ENCODE results near the gene DENND5A. TPM values are rescaled to one million over a fixed set of nuclear protein-coding genes. Genes with fewer than 3 reads are reported as not detected.

Gene DENND5A
- total RNA-seq, 2 donors from 2014 or later, result 18.9 to 68.5 TPM

DNA sequence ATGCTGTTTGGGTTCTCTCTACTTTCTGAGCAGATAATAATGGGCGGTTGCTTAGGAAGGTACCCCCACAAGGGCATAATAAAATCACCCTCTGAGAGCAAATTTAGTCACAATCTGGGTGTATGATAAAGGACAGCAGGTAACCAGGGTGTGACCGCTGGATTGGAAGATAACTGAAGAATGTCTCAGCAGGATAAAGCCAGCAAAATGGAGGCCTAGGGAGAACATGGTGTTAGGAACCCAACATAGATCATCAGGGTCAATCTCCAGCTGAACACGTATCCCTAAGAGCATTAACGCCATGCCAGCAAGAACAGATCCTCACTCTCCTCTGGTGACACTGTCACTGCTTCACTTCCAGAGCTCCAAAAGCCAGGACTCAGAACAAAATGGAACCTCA lies 109.2 kb downstream of the DENND5A start:
- ATAC-seq (replicated peaks), result no peak
- peaks cover 53% of the 10 kb centered on the region for H3K36me3 Mint-ChIP-seq (ENCODE audit: low read depth)

DNA sequence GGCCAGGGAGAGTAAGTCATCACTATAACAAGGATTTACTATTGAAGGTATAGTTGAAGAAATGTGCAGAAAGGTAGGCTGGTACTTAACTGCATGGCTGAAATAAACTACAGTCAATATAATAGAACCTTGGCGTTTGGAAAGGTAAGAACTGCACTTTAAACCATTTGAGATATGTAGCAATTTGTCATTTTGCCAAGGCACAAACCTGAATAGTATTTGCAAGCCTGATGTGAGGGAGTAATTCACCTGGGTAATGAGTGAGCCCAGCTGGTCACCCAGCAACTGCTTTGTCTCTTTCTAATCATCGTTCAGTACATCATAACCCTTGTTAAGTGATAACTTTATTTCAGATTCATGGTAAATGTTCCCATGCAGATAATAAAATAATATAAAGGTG lies 111.5 kb downstream of the DENND5A start:
- Mint-ChIP-seq H3K27ac (no peak overlapping the region), H3K4me3 (no peak overlapping the region), H3K36me3 (ENCODE audit: low read depth) (peaks cover 55% of the 10 kb centered on the region), H3K9me3 (no peaks in the 10 kb centered on the region), H3K27me3 (no peaks in the 10 kb centered on the region), H3K4me1 (peaks cover under 1% of the 10 kb centered on the region)
- no peak for ATAC-seq (replicated peaks)

More for the DNA sequence above, 109.2 kb downstream of the DENND5A start:
- H3K27me3 Mint-ChIP-seq, result no peaks in the 10 kb centered on the region
- no peak overlapping the region for H3K27ac Mint-ChIP-seq
- H3K4me3 Mint-ChIP-seq, result no peak overlapping the region
- H3K9me3 Mint-ChIP-seq, result no peaks in the 10 kb centered on the region
- peaks cover 14% of the 10 kb centered on the region for H3K4me1 Mint-ChIP-seq

DNA sequence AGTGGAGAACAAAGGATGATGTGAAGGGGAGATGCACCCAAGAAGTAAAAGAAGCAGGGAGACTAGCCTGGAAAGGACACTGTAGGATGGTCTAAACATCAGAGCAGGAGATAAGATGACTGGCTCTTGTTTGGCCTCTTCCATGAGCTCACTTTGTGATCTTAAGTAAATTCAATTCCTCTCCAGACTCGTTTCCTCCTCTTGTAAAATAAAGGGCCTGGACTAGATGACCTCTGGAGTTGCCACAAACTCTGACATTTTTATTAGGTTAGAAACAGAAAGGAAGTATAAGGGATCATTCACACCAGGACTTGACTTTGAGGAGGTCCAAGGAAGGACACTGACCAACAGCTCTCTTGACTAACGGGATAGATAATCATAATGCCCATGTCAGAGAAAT lies 113.5 kb downstream of the DENND5A start:
- Mint-ChIP-seq H3K9me3 (no peaks in the 10 kb centered on the region), H3K4me3 (no peak overlapping the region), H3K36me3 (ENCODE audit: low read depth) (peaks cover 71% of the 10 kb centered on the region), H3K27ac (no peak overlapping the region), H3K4me1 (no peaks in the 10 kb centered on the region), H3K27me3 (no peaks in the 10 kb centered on the region)
- ATAC-seq (replicated peaks), result no peak

DNA sequence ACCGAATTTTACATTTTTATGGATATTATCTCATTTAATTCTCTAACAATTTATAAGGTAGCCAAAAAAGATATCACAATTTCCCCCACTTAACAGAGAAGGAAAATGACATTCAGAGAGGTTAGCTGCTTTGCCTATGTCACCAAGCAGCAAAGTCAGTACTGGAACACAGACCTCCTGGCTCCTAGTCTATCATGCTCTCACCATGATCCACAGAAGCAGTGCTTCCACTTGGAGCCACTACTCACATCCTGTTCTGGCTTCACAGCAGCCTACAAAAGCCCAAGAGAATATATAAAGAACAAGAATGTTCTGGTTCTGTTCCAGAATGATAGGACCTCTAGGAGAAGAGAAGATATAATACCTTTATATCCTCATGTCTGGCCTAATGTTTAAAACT lies 114.2 kb downstream of the DENND5A start:
- H3K27me3 Mint-ChIP-seq, result no peaks in the 10 kb centered on the region

DNA sequence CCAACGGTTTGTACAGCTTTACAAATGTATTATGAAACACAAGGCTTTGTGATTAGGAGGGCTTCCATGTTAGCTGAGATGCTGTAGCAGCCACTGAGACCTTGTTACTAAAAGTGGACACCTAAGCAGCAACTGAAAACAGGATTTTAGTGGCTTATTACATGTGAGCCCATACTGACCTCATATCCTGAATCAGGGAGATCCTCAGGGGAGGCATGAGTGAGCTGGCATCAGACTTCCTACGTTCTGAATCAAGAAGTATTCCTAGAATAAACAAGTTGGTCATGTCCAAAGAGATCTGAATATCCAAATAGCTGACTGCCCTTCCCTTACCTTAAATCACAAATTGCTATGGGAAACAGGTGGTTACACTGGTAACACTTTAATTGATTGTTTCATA lies 114.6 kb downstream of the DENND5A start:
- H3K27ac Mint-ChIP-seq, result no peak overlapping the region
- no peaks in the 10 kb centered on the region for H3K4me1 Mint-ChIP-seq
- H3K4me3 Mint-ChIP-seq, result no peak overlapping the region
- peak; percentile 29 for ATAC-seq (replicated peaks)
- H3K9me3 Mint-ChIP-seq, result no peaks in the 10 kb centered on the region
- H3K36me3 Mint-ChIP-seq (ENCODE audit: low read depth), result peaks cover 72% of the 10 kb centered on the region
- no peaks in the 10 kb centered on the region for H3K27me3 Mint-ChIP-seq

More for the DNA sequence above, 114.2 kb downstream of the DENND5A start:
- no peak overlapping the region for H3K27ac Mint-ChIP-seq
- no peak for ATAC-seq (replicated peaks)
- peaks cover 71% of the 10 kb centered on the region for H3K36me3 Mint-ChIP-seq (ENCODE audit: low read depth)
- no peak overlapping the region for H3K4me3 Mint-ChIP-seq
- no peaks in the 10 kb centered on the region for H3K9me3 Mint-ChIP-seq
- no peaks in the 10 kb centered on the region for H3K4me1 Mint-ChIP-seq

DNA sequence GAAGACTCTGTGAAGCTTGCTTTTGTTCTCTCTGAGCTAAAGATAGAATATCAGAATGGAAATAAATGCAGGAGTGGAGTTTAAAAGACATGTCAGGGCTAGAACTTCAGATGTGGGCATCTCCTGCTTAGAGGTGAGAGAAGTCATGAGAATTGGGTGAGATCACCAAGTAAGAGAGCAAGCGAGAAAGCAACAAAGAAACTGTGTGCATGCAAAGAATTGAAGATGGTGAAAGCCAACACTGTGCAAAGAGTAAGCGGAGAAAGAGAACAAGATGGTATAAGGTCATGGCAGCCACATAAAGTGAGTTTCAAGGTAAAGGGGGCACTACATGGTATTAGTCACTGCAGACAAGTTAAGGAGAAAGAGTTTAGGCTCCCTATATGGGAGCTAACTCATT lies 116.4 kb downstream of the DENND5A start:
- no peaks in the 10 kb centered on the region for H3K9me3 Mint-ChIP-seq
- H3K36me3 Mint-ChIP-seq (ENCODE audit: low read depth), result peaks cover 90% of the 10 kb centered on the region
- ATAC-seq (replicated peaks), result no peak
- no peaks in the 10 kb centered on the region for H3K4me1 Mint-ChIP-seq
- H3K27ac Mint-ChIP-seq, result no peak overlapping the region
- H3K27me3 Mint-ChIP-seq, result no peaks in the 10 kb centered on the region
- H3K4me3 Mint-ChIP-seq, result no peak overlapping the region

DNA sequence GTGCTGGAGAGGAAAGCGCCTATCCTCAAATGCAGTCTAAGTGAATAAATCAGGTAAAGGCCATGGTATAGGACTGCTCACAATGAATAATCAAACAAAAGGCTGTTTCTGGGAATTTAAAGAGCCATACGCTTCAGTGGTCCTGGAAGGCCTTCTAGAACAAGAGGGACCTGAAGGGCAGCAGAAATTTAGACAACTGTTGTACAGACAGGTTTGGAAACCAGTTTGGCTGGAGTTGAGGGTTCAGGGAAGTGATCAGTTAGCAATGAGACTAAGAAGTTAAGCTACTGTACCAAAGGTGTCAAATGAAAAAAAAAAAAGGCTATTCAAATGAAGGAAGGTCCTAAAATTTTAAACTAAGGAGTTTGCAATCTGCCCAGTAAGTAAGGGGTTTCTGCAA lies 117.1 kb downstream of the DENND5A start:
- Mint-ChIP-seq H3K4me3 (no peak overlapping the region), H3K27me3 (no peaks in the 10 kb centered on the region), H3K9me3 (no peaks in the 10 kb centered on the region), H3K36me3 (ENCODE audit: low read depth) (peaks cover 97% of the 10 kb centered on the region), H3K27ac (no peak overlapping the region), H3K4me1 (no peaks in the 10 kb centered on the region)
- ATAC-seq (replicated peaks), result no peak

DNA sequence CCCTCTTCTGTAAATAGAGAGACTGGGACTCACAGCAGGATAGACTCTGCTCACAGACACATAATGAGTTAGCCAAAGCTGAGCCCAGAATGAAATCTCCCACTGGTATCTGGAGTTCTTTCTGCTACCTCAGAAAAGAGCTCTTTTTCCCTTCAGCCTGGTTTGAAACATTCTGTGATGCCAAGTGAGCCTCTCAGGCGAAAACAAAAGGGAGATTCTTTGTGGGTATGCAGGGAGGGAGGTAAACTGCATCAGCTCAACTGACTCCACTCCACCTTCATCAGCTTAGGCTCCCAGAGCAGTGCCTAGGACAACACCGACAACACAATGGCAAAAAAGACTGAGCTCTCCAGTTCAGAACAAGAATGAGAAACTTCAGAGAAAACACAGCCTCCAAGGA lies 118.7 kb downstream of the DENND5A start:
- Mint-ChIP-seq H3K36me3 (ENCODE audit: low read depth) (peaks cover 100% of the 10 kb centered on the region), H3K27ac (no peak overlapping the region), H3K4me3 (no peak overlapping the region), H3K27me3 (no peaks in the 10 kb centered on the region), H3K4me1 (no peaks in the 10 kb centered on the region), H3K9me3 (no peaks in the 10 kb centered on the region)
- no peak for ATAC-seq (replicated peaks)

DNA sequence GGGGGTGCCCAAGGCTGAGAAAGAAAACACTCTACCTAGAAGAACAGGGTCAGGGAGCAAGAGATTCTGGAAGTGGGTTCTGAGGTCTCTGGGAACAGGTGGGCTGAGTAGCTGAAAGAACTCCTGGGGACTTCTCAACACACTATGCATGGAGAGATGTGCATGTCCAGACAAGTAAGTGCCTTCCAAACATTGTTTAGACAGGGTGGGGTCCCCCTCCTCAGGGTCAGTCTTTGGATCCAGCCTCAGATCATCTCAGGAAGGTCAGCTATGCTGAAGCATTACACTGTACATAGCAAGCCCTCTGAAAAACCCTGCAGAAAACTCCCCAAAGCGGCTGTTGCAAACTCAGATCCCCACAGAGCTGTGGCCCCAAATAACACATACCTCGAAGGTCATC lies 119.9 kb downstream of the DENND5A start:
- peaks cover 95% of the 10 kb centered on the region for H3K36me3 Mint-ChIP-seq (ENCODE audit: low read depth)
- ATAC-seq (replicated peaks), result no peak
- H3K27ac Mint-ChIP-seq, result no peak overlapping the region
- H3K27me3 Mint-ChIP-seq, result no peaks in the 10 kb centered on the region
- H3K4me1 Mint-ChIP-seq, result peaks cover 4% of the 10 kb centered on the region
- no peak overlapping the region for H3K4me3 Mint-ChIP-seq
- H3K9me3 Mint-ChIP-seq, result no peaks in the 10 kb centered on the region

DNA sequence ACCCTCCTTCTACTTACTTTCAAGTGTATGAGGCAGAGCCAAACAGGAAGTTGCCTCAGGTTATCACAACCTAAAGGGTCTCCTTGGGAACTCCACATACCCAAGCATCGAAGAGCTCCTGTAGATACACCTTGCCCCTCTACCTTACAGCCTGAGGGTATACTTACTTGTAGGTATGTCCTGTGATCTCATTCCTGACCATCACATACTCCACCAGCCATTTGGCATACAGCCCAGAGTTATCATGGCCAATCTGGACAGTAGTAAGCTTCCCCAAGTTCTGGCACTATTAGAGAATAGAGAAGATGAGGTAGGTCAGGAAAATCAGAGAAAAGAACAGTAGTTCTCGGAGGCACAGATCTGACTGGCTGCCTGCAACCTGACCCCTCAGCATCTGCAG lies 120.3 kb downstream of the DENND5A start:
- Mint-ChIP-seq H3K4me1 (peaks cover 9% of the 10 kb centered on the region), H3K4me3 (no peak overlapping the region), H3K36me3 (ENCODE audit: low read depth) (peaks cover 95% of the 10 kb centered on the region), H3K27me3 (no peaks in the 10 kb centered on the region), H3K9me3 (no peaks in the 10 kb centered on the region), H3K27ac (no peak overlapping the region)
- no peak for ATAC-seq (replicated peaks)

DNA sequence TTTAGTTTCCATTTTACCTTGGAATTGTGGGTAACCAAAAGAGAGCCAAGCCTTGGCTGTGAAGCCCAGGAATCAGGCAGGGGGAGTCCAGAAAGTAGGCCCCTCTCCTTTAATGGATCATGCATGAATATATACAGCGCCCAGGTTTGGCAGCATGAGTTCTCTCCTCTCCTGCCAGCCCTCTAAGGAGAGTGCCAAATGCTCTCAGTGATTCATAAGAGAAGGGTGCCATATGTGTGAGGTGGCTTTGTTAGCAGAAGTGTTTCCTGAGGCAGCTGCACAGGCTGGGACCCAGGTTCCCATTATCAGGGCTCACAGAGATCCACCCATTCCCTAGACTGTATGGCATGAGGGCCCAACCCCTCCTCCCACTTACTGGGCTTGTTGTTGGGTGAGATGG lies 121.4 kb downstream of the DENND5A start:
- no peak for ATAC-seq (replicated peaks)
- peak overlapping the region; percentile 77 for H3K27ac Mint-ChIP-seq
- no peaks in the 10 kb centered on the region for H3K27me3 Mint-ChIP-seq
- peaks cover 13% of the 10 kb centered on the region for H3K4me1 Mint-ChIP-seq
- H3K9me3 Mint-ChIP-seq, result no peaks in the 10 kb centered on the region
- H3K4me3 Mint-ChIP-seq, result no peak overlapping the region
- H3K36me3 Mint-ChIP-seq (ENCODE audit: low read depth), result peaks cover 89% of the 10 kb centered on the region

DNA sequence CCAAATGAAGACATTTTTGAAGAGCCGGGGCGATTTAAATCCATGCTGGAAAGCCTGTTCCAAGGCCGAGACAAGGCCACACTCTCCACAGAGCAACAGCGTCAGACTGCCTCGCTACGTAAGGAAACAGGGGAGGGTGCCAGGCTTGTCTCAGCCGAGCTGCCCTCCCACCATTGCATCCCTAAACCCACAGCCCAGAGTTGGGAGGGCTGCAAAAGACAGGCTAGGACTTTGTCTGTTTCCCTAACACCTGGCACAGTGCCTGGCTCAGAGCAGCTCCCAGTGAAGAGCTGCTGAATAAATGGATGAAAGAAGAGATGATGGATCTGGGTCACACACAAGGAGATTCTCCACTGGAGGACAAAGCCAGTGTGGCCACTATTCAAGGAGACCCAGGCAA lies 122.4 kb downstream of the DENND5A start:
- Mint-ChIP-seq H3K27me3 (no peaks in the 10 kb centered on the region), H3K27ac (peak overlapping the region; percentile 77), H3K4me1 (peaks cover 17% of the 10 kb centered on the region), H3K4me3 (no peak overlapping the region), H3K9me3 (no peaks in the 10 kb centered on the region), H3K36me3 (ENCODE audit: low read depth) (peaks cover 83% of the 10 kb centered on the region)
- ATAC-seq (replicated peaks), result no peak

DNA sequence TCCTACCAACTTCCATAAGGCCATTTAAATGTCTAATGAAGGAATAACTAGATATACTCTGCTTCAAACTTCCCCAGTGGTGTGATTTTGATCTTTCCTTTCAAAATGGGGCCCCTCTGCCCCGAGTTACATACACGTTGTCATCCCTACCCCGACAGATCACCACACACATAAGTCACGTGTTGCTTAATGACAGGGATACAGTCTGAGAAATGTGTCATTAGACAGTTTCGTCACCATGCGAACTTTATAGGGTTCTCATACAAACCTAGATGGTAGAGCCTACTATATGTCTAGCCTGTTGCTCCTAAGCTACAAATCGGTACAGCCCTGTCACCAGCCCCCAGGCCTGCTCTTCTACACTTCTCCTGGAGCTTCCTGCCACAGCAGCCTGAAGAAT lies 124.0 kb downstream of the DENND5A start:
- ATAC-seq (replicated peaks), result no peak
- Mint-ChIP-seq H3K4me3 (no peak overlapping the region), H3K4me1 (peaks cover 23% of the 10 kb centered on the region), H3K27me3 (no peaks in the 10 kb centered on the region), H3K36me3 (ENCODE audit: low read depth) (peaks cover 71% of the 10 kb centered on the region), H3K9me3 (no peaks in the 10 kb centered on the region), H3K27ac (peak overlapping the region; percentile 13)

DNA sequence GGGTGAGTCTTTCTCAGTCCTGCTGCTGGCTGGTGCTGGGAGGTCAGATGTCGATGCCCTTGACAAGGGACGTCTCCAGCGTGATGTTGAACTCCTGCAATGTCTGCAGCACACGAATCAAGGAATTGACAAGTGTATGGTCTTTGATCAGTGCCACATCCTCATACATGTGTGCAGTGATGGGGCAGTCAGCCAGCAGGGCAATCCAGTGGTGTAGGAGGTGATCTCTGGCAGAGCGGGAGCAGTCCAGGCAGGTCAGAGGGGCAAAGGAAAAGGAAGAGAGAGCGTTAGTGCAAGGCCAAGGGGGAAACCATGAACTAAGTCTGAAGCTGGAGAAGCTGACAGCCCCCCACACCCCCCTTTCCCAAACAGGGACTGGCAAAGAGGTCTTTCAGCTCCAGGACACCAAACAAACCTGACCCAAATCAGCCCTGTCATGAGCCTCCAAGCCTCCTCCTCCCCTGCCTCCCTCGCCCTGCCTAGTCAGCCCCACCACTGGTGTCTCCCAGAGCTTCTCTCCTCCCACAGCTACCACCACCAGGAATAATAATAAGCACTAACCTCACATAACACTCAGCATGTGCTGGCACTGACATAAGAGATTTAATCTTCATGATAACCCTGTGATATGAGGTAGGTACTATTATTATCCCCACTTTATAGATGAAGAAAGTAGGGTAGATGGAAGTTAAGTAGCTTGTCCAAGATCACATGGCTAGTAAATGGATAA lies 125.4 kb downstream of the DENND5A start:
- H3K4me1 Mint-ChIP-seq, result peaks cover 23% of the 10 kb centered on the region
- H3K36me3 Mint-ChIP-seq (ENCODE audit: low read depth), result peaks cover 57% of the 10 kb centered on the region
- H3K4me3 Mint-ChIP-seq, result peak overlapping the region; percentile 4
- peak overlapping the region; percentile 47 for H3K27ac Mint-ChIP-seq
- H3K9me3 Mint-ChIP-seq, result no peaks in the 10 kb centered on the region
- ATAC-seq (replicated peaks), result no peak
- H3K27me3 Mint-ChIP-seq, result no peaks in the 10 kb centered on the region

DNA sequence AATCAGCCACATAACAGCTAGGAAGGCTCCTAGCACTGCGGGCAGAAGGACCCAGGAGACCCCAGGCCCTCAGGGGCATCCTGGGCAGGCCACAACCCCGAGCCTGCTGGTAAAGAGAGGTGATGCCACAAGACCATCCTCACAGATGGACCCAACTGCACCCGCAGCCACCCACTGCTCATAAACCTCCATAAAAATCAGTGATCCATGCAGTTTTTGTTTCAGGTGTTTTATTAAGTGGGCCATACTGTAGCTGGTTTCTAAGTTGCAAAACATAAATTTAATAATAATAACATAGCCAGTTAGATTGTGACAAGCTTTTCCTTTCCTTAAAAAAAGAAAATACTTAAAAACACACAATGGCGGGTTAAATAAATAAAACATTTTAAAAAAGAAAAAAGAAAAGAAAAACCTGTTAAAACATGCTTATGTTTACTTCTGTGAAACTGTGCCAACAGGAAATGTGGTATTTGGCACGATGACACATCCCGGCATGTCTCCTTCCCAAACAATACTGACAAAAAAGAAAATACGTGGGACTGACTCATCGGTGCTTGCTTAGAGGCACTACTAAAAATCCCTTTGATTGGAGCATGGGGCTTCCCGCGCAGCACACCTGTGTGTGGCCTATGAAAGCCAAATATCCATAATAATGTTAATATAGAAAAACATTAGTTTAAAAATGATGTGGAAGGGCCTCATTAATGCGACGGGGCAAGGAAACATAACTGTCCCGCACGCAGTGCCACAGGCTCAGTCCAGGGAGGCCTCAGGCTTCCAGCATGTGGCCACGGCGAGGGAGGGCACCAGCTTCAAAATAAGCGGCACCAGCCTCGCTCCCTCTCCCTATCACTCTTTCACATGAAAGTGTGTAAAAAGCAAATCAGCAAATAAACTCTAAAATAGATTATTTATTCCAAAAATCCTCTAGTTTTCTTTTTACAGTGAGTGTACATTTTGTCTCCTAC lies 126.3 kb downstream of the DENND5A start:
- Mint-ChIP-seq H3K27ac (peak overlapping the region; percentile 82), H3K4me1 (peaks cover 23% of the 10 kb centered on the region), H3K4me3 (peak overlapping the region; percentile 53), H3K9me3 (no peaks in the 10 kb centered on the region), H3K27me3 (no peaks in the 10 kb centered on the region), H3K36me3 (ENCODE audit: low read depth) (peaks cover 48% of the 10 kb centered on the region)
- peak; percentile 86 for ATAC-seq (replicated peaks)
